Measurements from ENCODE around the gene NDEL1.

- TF ChIP-seq ZNF317 (CRISPR knock-in tag; IDR thresholded peaks at IDR 0.05; ENCODE audit: borderline replicate concordance, low read depth) (no peak), NFE2L1 (CRISPR knock-in tag; IDR thresholded peaks at IDR 0.05) (no peak)
Measured at GRCh38 chr17:8487130-8487645, 51.5 kb downstream of the NDEL1 start.

Measured in WTC11 (cell line).